GM19025 (cell line): Measurements from ENCODE around the gene TUBG2.

Experiments used
- ATAC-seq: cut with Tn5 transposase; IDR thresholded peaks from one replicate; pipeline ENCODE4 v1.9.1; 2021; ENCODE audit warnings: mild to moderate bottlenecking, low read depth, moderate library complexity; ENCODE audit not compliant: unreplicated experiment

Gene TUBG2

DNA sequence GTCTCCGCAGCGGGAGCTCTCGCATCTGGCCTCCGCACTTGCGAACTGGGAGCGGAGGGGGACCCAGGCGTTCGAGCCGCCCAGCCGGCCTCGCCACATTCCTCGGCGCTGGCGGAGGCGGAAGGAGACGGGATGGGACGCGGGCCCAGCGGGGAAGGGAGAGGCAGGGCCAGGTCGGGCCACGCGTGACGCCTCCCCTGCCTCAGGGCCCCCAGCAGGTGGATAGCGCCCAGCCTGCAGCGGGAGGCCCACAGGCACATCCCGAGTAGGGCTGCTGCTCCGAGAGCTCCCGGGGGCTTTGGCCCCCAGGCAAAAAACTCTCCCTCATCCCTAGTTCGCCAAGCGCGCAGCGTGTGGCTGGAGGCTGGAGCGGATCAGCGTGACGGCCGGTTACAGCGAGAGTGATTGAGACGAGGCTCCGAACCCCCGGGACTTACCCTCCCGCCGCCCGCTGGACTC lies 16.9 kb downstream of the TUBG2 start:
- ATAC-seq = no peak

GRCh38 chr17:42676424-42677011 lies 17.4 kb downstream of the TUBG2 start, which contains the start of gene PLEKHH3:
TSS of gene PLEKHH3 (minus strand) at chr17:42676994. CDS start at chr17:42676563, 431 bp downstream.
- no peak for ATAC-seq

GRCh38 chr17:42677012-42677857 lies 18.2 kb downstream of the TUBG2 start:
- ATAC-seq = peak; percentile 71

GRCh38 chr17:42677921-42678781 lies 19.1 kb downstream of the TUBG2 start:
- no peak for ATAC-seq

GRCh38 chr17:42678951-42679491 lies 19.9 kb downstream of the TUBG2 start:
- ATAC-seq = no peak

DNA sequence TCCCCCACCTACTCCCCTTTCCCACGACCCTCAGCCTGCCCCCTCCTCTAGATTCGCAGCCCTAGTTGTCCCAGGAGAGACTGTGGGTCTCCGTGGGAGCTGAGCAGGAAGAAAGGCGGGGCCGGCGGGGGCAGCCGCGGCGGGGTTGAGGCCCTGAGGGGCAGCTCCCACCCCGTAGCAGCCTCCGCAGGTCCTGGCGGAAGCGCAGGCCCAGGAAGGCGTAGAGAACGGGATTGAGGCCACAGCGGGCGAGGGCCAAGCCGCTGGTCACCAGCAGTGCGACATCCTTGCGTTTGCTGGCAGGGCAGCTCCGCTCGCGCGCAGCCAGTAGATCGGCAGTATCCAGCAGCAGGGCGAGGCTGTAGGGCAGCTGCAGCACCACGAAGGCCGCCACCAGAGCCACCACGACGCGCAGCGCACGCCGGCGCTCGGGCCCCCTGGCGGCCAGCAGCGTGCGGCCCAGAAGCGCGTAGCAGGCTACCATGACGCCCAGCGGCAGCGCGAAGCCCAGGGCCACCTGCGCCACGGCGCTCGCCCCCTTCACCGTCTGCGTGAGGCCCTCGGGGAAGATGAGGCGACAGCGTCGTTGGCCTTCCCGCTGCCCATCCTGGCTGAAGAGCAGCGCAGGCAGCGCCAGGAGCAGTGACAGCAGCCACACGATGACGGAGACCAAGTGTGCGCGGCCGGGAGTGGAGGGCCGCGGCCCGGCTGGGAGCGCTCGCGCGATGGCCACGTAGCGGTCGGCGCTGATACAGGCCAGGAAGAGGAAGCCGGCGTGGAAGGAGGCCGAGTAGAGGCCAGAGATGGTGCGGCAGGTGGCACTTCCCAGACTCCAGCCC lies 20.6 kb downstream of the TUBG2 start:
- peak; percentile 21 for ATAC-seq

- ATAC-seq = no peak
These were observed 21.3 kb downstream of the TUBG2 start for GRCh38 chr17:42680331-42680808.

DNA sequence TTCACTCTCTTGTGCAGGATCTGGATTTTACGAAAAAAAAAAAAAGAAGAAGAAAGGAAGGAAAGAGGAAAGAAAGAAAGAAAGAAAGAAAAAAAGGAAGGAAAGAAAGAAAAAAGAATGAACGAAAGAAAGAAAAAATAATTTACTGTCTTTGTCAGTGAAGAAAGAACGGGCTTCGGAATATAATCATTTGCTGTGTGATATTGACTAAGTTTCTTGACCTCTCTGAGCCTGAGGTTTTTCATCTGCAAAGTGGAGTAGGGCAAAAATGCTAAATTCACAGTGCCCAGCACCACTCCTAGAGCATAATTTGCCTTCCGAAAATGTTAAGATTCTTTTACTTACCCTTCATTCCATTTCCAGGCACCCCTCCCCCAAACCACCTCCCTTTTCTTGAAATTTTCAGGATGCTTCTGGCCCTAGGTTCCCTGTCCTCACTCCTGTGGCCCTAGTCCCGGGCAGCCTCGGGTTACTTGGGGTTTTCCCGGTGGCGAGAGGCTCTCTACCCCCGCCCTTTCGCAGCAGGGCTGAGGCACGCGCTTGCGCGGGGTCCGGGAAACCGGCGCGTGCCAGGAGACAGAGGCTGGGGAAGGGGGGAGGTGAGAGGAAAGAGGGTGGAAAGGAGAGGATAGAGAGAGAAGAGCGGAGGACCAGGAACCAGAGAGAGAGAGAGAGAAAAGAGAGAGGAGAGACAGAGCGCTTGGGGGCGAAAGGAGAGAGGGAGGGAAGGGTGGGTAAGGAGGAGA lies 23.1 kb downstream of the TUBG2 start, which contains the start of gene CNTNAP1:
TSS of gene CNTNAP1 (plus strand) at position 556 of the 746 bp plus-strand sequence. CDS start 299 bp downstream, outside the sequence.
- no peak for ATAC-seq

GRCh38 chr17:42682722-42683403 lies 23.8 kb downstream of the TUBG2 start:
- ATAC-seq = no peak

- no peak for ATAC-seq
These were observed 24.4 kb downstream of the TUBG2 start for GRCh38 chr17:42683407-42684034.

DNA sequence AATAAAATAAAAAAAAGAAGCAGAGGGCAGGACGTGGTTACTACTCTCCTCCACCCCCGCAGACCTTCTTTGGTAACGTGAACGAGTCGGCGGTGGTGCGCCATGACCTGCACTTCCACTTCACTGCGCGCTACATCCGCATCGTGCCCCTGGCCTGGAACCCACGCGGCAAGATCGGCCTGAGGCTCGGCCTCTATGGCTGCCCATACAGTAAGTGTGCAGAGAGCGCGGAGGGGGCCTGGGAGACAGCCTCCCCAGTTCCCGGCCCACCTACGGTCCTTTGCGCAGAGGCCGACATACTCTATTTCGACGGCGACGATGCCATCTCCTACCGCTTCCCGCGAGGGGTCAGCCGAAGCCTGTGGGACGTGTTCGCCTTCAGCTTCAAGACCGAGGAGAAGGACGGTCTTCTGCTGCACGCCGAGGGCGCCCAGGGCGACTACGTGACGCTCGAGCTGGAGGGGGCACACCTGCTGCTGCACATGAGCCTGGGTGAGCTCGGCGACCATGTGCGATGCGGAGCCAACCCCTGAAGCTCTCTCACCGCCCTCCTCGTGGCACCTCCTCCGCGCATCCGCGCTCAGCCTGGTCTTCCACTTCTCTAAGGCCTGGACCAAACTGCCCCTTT lies 26.0 kb downstream of the TUBG2 start:
- no peak for ATAC-seq

DNA sequence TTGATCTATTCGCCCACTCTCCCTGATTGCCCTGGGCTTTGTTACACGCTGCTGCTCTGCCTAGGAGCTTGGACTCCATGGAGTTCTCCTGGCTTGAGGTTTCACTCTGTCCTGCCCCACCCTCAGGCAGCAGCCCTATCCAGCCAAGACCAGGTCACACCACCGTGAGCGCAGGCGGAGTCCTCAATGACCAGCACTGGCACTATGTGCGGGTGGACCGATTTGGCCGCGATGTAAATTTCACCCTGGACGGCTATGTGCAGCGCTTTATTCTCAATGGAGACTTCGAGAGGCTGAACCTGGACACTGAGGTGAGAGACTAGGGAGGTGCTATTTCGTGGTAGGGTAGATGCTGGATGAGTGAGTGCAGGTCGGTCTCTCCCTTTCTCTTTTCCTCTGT lies 26.7 kb downstream of the TUBG2 start:
- no peak for ATAC-seq

- ATAC-seq = no peak
These were observed 27.5 kb downstream of the TUBG2 start for GRCh38 chr17:42686520-42687128.

DNA sequence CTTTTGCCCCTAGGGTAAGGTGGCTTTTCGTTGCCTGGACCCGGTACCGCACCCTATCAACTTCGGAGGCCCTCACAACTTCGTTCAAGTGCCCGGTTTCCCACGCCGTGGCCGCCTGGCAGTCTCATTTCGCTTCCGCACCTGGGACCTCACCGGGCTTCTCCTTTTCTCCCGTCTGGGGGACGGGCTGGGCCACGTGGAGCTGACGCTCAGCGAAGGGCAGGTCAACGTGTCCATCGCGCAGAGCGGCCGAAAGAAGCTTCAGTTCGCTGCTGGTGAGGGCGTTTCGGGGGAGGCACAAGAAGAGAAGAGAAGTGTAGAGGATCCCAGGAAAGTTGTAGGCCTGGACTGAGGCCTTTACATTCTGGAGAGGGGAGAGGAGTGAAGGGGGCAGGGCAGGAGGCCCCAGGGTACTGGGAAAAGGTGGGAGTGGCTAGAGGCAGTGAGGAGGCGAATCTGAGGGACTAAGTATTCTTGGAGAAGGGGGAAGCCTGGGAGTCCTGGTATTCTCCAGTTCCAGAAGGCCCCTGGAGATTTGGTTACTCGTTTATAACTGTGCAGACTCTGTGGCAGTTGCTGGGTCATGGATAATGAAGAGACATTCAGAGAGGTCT lies 28.7 kb downstream of the TUBG2 start:
- ATAC-seq = no peak

GRCh38 chr17:42690596-42690995 lies 31.5 kb downstream of the TUBG2 start:
- ATAC-seq = no peak

DNA sequence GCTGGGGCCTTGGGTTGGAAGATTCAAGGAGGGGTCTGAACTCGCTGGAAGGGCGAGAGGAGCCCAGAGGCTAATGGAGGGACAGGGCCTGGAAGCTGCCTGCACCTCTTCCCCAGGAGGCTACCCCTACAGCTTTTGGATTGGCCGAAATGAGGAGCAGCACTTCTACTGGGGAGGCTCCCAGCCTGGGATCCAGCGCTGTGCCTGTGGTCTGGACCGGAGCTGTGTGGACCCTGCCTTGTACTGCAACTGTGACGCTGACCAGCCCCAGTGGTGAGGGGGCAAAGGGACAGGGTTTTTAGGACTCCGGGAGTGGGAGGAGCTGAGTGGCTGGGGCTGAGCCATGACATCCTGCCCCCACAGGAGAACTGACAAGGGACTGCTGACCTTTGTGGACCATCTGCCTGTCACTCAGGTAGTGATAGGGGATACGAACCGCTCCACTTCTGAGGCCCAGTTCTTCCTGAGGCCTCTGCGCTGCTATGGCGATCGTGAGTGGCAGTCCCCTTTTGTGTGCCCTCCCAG lies 32.0 kb downstream of the TUBG2 start:
- ATAC-seq = no peak
